Suprapubic skin (tissue), 4 donors: ENCODE results near the gene PPY. TPM values are rescaled to one million over a fixed set of nuclear protein-coding genes. Genes with fewer than 3 reads are reported as not detected.

Experiments used
- DNase-seq, 2 donors: peaks; one replicate each; pipeline ENCODE4 v3.0.0-alpha.2; 2019; ENCODE audit warnings: low spot score in 2 of 2
- H3K27ac ChIP-seq: fragments of 200-600 bp; sonication (generic); one replicate; pipeline ENCODE4 v1.5.1; 2019
- H3K27me3 ChIP-seq: fragments of 200-600 bp; sonication (generic); one replicate; pipeline ENCODE4 v1.5.1; 2019
- H3K36me3 ChIP-seq: fragments of 200-600 bp; sonication (generic); one replicate; pipeline ENCODE4 v1.5.1; 2019
- H3K4me1 ChIP-seq: fragments of 200-600 bp; sonication (generic); one replicate; pipeline ENCODE4 v1.5.1; 2019
- H3K4me3 ChIP-seq: fragments of 200-600 bp; sonication (generic); one replicate; pipeline ENCODE4 v1.5.1; 2019; ENCODE audit warnings: mild to moderate bottlenecking
- H3K9me3 ChIP-seq: fragments of 200-600 bp; sonication (generic); one replicate; pipeline ENCODE4 v1.5.1; 2019
- CTCF ChIP-seq, 2 donors: fragments of 200-600 bp in 1 of 2; fragments of 450-650 bp in 1 of 2; sonication (generic) in 1 of 2; IDR thresholded peaks; one replicate each; pipeline ENCODE4 v1.5.1; 2016 to 2019; ENCODE audit warnings: antibody characterized with exemption in 2 of 2, mild to moderate bottlenecking in 1 of 2, moderate library complexity in 1 of 2
- EP300 ChIP-seq: sonication (generic); formaldehyde crosslinking; IDR thresholded peaks from one replicate; pipeline ENCODE4 v1.6.1; 2017; ENCODE audit warnings: antibody characterized with exemption
- POLR2A ChIP-seq, 2 donors: fragments of 450-650 bp; IDR thresholded peaks; one replicate each; pipeline ENCODE4 v1.6.1; 2017; ENCODE audit warnings: antibody characterized with exemption in 2 of 2, mild to moderate bottlenecking in 2 of 2, moderate library complexity in 2 of 2
- POLR2AphosphoS5 ChIP-seq, 3 donors: sonication (generic); formaldehyde crosslinking; IDR thresholded peaks; one replicate each; pipeline ENCODE4 v1.6.1; 2017; ENCODE audit warnings: antibody characterized with exemption in 3 of 3
- WGBS: methylation state at CpG from one replicate; pipeline ENCODE4 v1.1.5; 2018; 5-methylcytosine and 5-hydroxymethylcytosine counted together
- total RNA-seq, 4 donors: library from RNA; depleted of rRNA; stranded (reverse); fragments of >200 nt; gene quantifications; one replicate each; pipeline ENCODE4 v1.1.0, GENCODE V29; 2016

The PPY gene
- not detected for total RNA-seq

GRCh38 chr17:43942051-43942685, at the start of gene PPY:
PPY (minus strand) TSS chr17:43942476; CDS start chr17:43941654, 822 bp downstream.
- WGBS, result 87% methylated on average over 14 of the region's 17 CpGs

GRCh38 chr17:43988301-43988700, 46.0 kb upstream of the PPY start:
- H3K9me3 ChIP-seq, result no peaks in the 10 kb centered on the region
- WGBS, result 88% methylated on average over 9 of the region's 9 CpGs
- H3K4me1 ChIP-seq, result peaks cover 9% of the 10 kb centered on the region
- H3K4me3 ChIP-seq, result no peak overlapping the region
- no peaks in the 10 kb centered on the region for H3K36me3 ChIP-seq
- H3K27ac ChIP-seq, result no peak overlapping the region
- TF ChIP-seq POLR2AphosphoS5 (IDR thresholded peaks at IDR 0.05), result no peak
- TF ChIP-seq EP300, result no peak
- no peak for TF ChIP-seq CTCF (IDR thresholded peaks at IDR 0.05)
- no peak for TF ChIP-seq POLR2A (IDR thresholded peaks at IDR 0.05)
- no peak for DNase-seq
- H3K27me3 ChIP-seq, result peaks cover 31% of the 10 kb centered on the region

More at GRCh38 chr17:43942051-43942685, at the start of gene PPY:
- Histone ChIP-seq H3K36me3 (no peaks in the 10 kb centered on the region), H3K9me3 (no peaks in the 10 kb centered on the region), H3K4me1 (peaks cover 9% of the 10 kb centered on the region), H3K4me3 (no peak within 1 kb of the TSS), H3K27ac (no peak within 1 kb of the TSS), H3K27me3 (peaks cover 23% of the 10 kb centered on the region)
- TF ChIP-seq CTCF (IDR thresholded peaks at IDR 0.05), result no peak
- no peak for TF ChIP-seq POLR2AphosphoS5 (IDR thresholded peaks at IDR 0.05)
- TF ChIP-seq EP300, result no peak
- TF ChIP-seq POLR2A (IDR thresholded peaks at IDR 0.05), result no peak
- DNase-seq, result no peak

GRCh38 chr17:43987131-43988021, 45.1 kb upstream of the PPY start:
- Histone ChIP-seq H3K27ac (no peak overlapping the region), H3K4me3 (no peak overlapping the region), H3K36me3 (no peaks in the 10 kb centered on the region), H3K9me3 (no peaks in the 10 kb centered on the region), H3K4me1 (peaks cover 10% of the 10 kb centered on the region), H3K27me3 (peaks cover 41% of the 10 kb centered on the region)
- TF ChIP-seq EP300 (no peak), POLR2A (IDR thresholded peaks at IDR 0.05) (no peak), POLR2AphosphoS5 (IDR thresholded peaks at IDR 0.05) (no peak), CTCF (IDR thresholded peaks at IDR 0.05) (no peak)
- WGBS, result 66% methylated on average over 12 of the region's 12 CpGs
- no peak for DNase-seq

GRCh38 chr17:43986225-43986981, 44.1 kb upstream of the PPY start:
- WGBS, result 80% methylated on average over 7 of the region's 7 CpGs
- DNase-seq, result no peak
- Histone ChIP-seq H3K9me3 (no peaks in the 10 kb centered on the region), H3K27me3 (peaks cover 47% of the 10 kb centered on the region), H3K4me1 (peaks cover 10% of the 10 kb centered on the region), H3K36me3 (no peaks in the 10 kb centered on the region), H3K27ac (no peak overlapping the region), H3K4me3 (no peak overlapping the region)
- TF ChIP-seq EP300, result no peak
- TF ChIP-seq POLR2A (IDR thresholded peaks at IDR 0.05), result no peak
- no peak for TF ChIP-seq POLR2AphosphoS5 (IDR thresholded peaks at IDR 0.05)
- TF ChIP-seq CTCF (IDR thresholded peaks at IDR 0.05), result no peak
